Lung (tissue), 12 donors: ENCODE data around the gene FBRS. TPM values are rescaled to one million over a fixed set of nuclear protein-coding genes. Genes with fewer than 3 reads are reported as not detected.
A peak's percentile ranks its signal among the peaks of the same experiment; 100 is the strongest.
"Not testable (repeated sequence)": the region's sequence is repeated elsewhere in the genome, so short reads cannot be mapped to it uniquely, and the experiment has no call there.

Experiments used
- ATAC-seq: fragments of 200-7000 bp; cut with Tn5 transposase; one replicate; pipeline ENCODE4 v1.9.1; 2020; ENCODE audit warnings: moderate number of reproducible peaks; ENCODE audit not compliant: insufficient read depth, low FRiP score
- DNase-seq, 3 donors: peaks; one replicate each; pipeline ENCODE4 v3.0.0-alpha.2; 2013 to 2017
- H3K27ac ChIP-seq, 2 donors: one replicate each; pipeline ENCODE4 v1.5.1; 2013; ENCODE audit warnings: mild to moderate bottlenecking in 2 of 2, moderate library complexity in 2 of 2, control low read depth in 1 of 2, inconsistent platforms in 1 of 2, low read depth in 1 of 2, low read length in 1 of 2
- H3K27me3 ChIP-seq, 3 donors: one replicate each; pipeline ENCODE4 v1.5.1; 2013; ENCODE audit warnings: low read length in 2 of 3; ENCODE audit not compliant: control insufficient read depth in 3 of 3, insufficient read depth in 3 of 3
- H3K36me3 ChIP-seq, 4 donors: one replicate each; pipeline ENCODE4 v1.5.1; 2013; ENCODE audit warnings: low read length in 4 of 4, mild to moderate bottlenecking in 1 of 4, moderate library complexity in 1 of 4; ENCODE audit not compliant: control insufficient read depth in 4 of 4, insufficient read depth in 4 of 4
- H3K4me1 ChIP-seq, 5 donors: one replicate each; pipeline ENCODE4 v1.5.1; 2013; ENCODE audit warnings: low read length in 5 of 5, mild to moderate bottlenecking in 2 of 5, moderate library complexity in 1 of 5; ENCODE audit not compliant: control insufficient read depth in 5 of 5, insufficient read depth in 5 of 5
- H3K4me3 ChIP-seq: one replicate; pipeline ENCODE4 v1.5.1; 2013; ENCODE audit warnings: mild to moderate bottlenecking, control low read depth, moderate library complexity
- H3K9ac ChIP-seq, 2 donors: one replicate each; pipeline ENCODE4 v1.5.1; 2013; ENCODE audit warnings: low read length in 2 of 2, control low read depth in 1 of 2; ENCODE audit not compliant: insufficient read depth in 1 of 2
- H3K9me3 ChIP-seq, 4 donors: one replicate each; pipeline ENCODE4 v1.5.1; 2013; ENCODE audit warnings: low read length in 3 of 4, mild to moderate bottlenecking in 1 of 4, moderate library complexity in 1 of 4; ENCODE audit not compliant: control insufficient read depth in 4 of 4, insufficient read depth in 3 of 4
- CTCF ChIP-seq: IDR thresholded peaks from 2 replicates; pipeline ENCODE4 v1.5.1; 2012; ENCODE audit warnings: mild to moderate bottlenecking; ENCODE audit errors: control extremely low read depth, extremely low read depth
- WGBS, 2 donors: extraction: QIAGEN DNeasy Blood & Tissue Kit; methylation state at CpG; one replicate each; pipeline ENCODE4 v1.1.7; 2013; 5-methylcytosine and 5-hydroxymethylcytosine counted together
- polyA plus RNA-seq, 2 donors: library from polyadenylated mRNA; stranded (reverse); fragments of 200-250 nt; gene quantifications; one replicate each; pipeline ENCODE4 v1.2.1, GENCODE V29; 2013
- total RNA-seq, 2 donors: library from RNA; depleted of rRNA in 1 of 2; stranded (reverse); fragments of >200 nt in 1 of 2; gene quantifications; one replicate each; pipeline ENCODE4 v1.2.1, GENCODE V29; 2014 to 2021
- donor health status: control.
- donor health status: control.
- donor health status: Bipolar disorder and iron deficiency.
- donor health status: healthy.
- donor health status: DM: yes; HTN: yes; CAD: no.

Gene FBRS
- total and polyA plus RNA-seq, 4 donors = 32.1 to 80.8 (median 55.6) TPM

- Histone ChIP-seq H3K4me1 (peaks cover 0 to 5% (median 0%) of the 10 kb centered on the region in 5 donors), H3K4me3 (no peak overlapping the region), H3K36me3 (no peaks in the 10 kb centered on the region), H3K27ac (no peak overlapping the region), H3K27me3 (no peaks in the 10 kb centered on the region), H3K9ac (no peak overlapping the region), H3K9me3 (no peaks in the 10 kb centered on the region)
- 57 to 63% methylated on average over 8 to 10 of the region's 10 CpGs for WGBS, 2 donors
- no peak for TF ChIP-seq CTCF
- ATAC-seq = no peak
- no peak for DNase-seq
Observed at GRCh38 chr16:30692396-30693064, 34.3 kb downstream of the FBRS start.

GRCh38 chr16:30694926-30695693, 36.9 kb downstream of the FBRS start:
- Histone ChIP-seq H3K36me3 (peaks cover 0 to 4% (median 2%) of the 10 kb centered on the region in 4 donors), H3K4me1 (peaks cover 4 to 16% (median 8%) of the 10 kb centered on the region in 5 donors), H3K4me3 (no peak overlapping the region), H3K9ac (no peak overlapping the region), H3K27me3 (no peaks in the 10 kb centered on the region), H3K27ac (no peak overlapping the region), H3K9me3 (no peaks in the 10 kb centered on the region)
- no peak for ATAC-seq
- no peak for TF ChIP-seq CTCF
- WGBS, 2 donors = 49 to 68% methylated on average over 11 of the region's 11 CpGs
- DNase-seq = peak in 1 of 3 donors; percentile 8

- not testable (repeated sequence) for ATAC-seq, H3K4me3 ChIP-seq, DNase-seq, H3K9me3 ChIP-seq, H3K27me3 ChIP-seq, H3K9ac ChIP-seq, H3K27ac ChIP-seq
- WGBS, 2 donors = 97 to 99% methylated on average over 3 of the region's 3 CpGs
- peaks cover 6 to 17% (median 8%) of the 10 kb centered on the region in 5 donors for H3K4me1 ChIP-seq
- peaks cover 5 to 15% (median 11%) of the 10 kb centered on the region in 4 donors for H3K36me3 ChIP-seq
Observed at GRCh38 chr16:30696646-30697045, 38.4 kb downstream of the FBRS start.
